T-helper 1 cell treated with Interleukin-12 subunit alpha and Interleukin-12 subunit beta and Interleukin-4 antibody, amounts not matched to agents 30 ng/mL and 1 ng/mL, for 36 hours (primary cell): Measurements from ENCODE around the gene TSHZ3. TPM values are rescaled to one million over a fixed set of nuclear protein-coding genes. Genes with fewer than 3 reads are reported as not detected.

Experiments
- intact Hi-C: fragments of 100-400 bp; cut with micrococcal nuclease; formaldehyde crosslinking; loops from one replicate; pipeline ENCODE4 v1.15.1; 2024
- total RNA-seq: library from RNA; stranded (reverse); gene quantifications from 2 replicates; pipeline ENCODE4 v1.2.3, GENCODE V29; 2022

The TSHZ3 gene
- total RNA-seq, 1 donor from 2014 or later = 2.2 TPM

- intact Hi-C loops = no loop called here
These were observed 56.5 kb downstream of the TSHZ3 start for GRCh38 chr19:31292639-31293185.

- intact Hi-C loops = no loop called here
These were observed 58.2 kb downstream of the TSHZ3 start for GRCh38 chr19:31290931-31291590.

DNA sequence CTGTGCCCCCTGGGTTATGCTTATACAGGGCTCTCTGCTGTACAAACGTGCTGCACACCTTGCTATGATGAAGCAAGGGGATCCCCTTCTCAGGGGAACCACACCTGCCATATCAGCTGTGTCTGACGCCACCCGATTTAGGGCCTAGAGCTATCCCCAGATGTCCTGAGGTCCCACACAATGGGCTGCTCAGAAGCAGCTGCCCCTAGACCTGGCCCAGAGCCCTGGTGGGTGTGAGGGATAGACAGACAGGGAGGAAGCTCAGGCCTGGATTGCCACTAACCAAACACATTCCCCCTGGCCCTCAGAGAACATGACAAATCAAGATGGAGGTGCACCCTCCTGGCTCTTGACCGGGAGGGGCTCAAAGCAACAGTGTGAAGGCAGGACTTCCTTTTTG is 59.3 kb downstream of the TSHZ3 start:
- intact Hi-C loops = no loop called here

DNA sequence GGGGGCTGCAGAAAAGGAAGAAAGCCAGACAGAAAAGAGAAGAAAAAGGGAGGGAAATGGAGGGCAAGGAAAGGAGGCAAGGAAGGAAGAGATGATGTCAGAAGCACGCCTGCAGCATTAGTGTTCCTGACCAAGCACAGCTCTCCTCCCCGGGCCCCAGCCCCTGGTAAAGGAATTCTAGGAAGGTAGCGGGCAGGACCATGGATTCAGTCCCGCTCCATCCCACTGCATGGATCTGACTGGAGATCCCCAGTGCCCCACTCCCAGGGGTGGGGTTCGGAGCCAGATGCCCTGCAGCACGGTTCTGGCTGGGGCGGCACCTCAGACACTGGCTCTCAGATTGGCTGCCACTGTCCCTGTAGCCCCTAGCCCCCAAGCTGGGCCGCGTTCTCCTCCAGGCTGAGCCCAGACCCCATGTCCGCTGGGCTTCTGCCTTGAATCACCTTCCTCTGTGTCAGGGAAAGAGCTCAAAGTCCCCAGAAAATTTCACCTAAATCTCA is 59.8 kb downstream of the TSHZ3 start:
- intact Hi-C loops = no loop called here

GRCh38 chr19:31286491-31286890 is 62.7 kb downstream of the TSHZ3 start:
- intact Hi-C loops = no loop called here

GRCh38 chr19:31285744-31286143 is 63.5 kb downstream of the TSHZ3 start:
- intact Hi-C loops = no loop called here

DNA sequence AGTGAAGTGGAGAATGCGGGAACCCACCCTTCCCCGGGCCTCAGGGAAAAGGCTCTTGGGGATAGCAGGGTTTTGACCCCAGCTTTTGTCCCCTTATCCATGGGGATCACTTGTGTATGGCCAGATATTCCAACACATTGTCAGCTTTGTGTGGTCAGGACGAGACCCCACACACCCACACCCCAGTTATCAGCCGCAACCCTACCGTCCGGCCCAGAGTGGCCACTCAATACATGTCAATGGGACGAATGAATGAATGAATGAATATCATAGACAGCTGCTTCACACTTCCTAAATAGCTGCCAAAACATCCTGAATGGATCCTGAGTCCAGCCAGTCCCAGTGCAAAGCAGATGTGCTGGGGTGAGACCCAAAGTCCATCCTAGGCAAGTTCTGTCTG is 64.6 kb downstream of the TSHZ3 start:
- intact Hi-C loops = no loop called here

DNA sequence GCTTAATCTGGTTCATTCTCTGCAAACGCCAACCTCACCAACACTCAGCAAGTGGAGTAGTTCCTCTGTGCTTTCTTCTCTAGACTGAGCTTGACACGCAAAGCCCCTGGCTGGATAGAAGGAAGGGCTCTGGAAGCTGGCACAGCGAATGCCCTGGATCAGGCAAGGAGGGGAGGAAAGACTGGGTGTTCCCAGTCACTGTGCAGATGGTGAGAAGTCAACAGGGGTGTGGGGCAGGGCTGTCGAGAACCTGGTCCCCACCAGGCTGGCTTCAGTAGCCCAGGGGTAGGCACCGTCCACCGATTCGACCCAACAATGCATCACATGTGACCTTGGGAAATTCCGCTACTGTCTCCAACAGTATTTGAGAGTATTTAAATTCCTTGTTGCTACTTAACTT is 65.5 kb downstream of the TSHZ3 start:
- intact Hi-C loops = no loop called here

GRCh38 chr19:31282346-31282745 is 66.9 kb downstream of the TSHZ3 start:
- intact Hi-C loops = no loop called here

GRCh38 chr19:31280287-31281006 is 68.8 kb downstream of the TSHZ3 start:
- intact Hi-C loops = no loop called here

GRCh38 chr19:31279436-31279765 is 69.8 kb downstream of the TSHZ3 start:
- intact Hi-C loops = no loop called here

DNA sequence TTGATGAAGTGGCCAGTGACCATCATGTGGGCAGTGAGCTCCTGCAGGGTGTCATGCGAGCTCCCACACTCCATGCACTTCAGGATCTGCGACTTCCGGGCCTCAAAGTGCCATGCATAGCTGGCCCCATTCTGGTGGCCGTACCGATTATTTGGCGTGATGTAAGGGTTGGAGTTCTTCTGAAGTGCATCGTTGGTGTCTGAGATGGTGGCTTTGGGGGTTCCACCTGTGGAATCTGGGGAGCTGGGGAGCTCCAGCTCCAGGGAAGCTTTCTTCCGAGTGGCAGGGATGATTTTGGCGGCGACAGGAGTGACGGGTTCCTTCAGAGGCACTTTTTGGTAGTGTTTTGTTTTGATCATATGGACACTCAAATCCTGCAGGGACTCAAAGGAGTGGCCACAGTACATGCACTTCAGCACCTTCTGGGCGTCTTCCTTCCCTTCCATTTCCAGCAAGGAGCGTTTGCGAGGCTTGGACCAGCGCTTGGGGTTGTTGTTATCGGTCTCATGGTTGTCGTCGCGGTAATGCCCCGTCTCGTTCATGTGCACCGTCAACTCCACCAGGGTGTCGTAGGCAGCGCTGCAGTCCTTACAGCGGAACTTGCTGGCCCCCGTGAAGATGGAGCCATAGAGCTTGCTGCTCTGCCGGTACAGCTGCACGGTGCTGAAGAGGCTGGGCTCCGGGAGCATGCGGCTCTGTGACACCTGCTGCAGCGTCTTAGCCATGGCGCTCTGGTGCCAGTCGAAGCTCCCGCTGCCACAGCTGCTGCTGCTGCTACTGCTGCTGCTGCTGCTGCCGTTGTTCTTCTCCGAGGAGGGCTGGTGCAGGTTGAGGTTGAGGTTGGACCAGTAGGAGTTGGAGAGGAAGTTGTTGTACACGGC is 70.4 kb downstream of the TSHZ3 start:
- intact Hi-C loops = no loop called here

DNA sequence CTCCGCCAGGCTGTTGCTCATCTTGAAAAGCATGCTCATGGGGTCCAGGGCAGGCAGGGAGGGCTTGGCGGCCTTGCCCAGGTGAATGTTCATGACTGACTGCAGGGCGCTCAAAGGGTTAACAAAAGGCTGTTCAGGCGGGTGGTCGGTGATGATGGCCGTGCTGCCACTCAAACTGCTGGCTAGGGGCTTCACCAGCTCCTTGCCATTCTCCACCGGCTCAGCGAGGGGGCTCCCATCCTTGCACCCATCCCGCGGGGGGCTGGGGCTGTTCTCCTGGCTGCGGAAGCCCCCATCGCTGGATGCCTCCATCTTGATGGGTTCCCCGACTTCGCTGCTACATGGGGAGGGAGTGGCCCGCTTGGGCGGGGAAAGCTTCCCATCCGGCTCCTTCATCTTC is 71.7 kb downstream of the TSHZ3 start:
- intact Hi-C loops = no loop called here

- intact Hi-C loops = no loop called here
These were observed 72.4 kb downstream of the TSHZ3 start for GRCh38 chr19:31276831-31277230.

DNA sequence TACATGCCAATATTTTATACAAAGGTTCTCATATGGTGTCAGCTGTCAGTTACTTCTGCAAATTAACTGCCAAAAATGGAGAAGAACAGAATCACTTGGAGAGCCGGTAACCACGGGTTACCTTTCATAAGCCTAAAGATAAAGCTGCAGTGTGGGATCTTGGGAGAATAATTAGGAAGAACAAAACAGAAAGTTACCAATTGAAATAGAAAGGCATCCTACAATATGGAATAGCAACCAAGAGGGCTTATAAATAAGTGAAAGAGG is 74.2 kb downstream of the TSHZ3 start:
- intact Hi-C loops = no loop called here

GRCh38 chr19:31274251-31275067 is 74.8 kb downstream of the TSHZ3 start:
- intact Hi-C loops = no loop called here

DNA sequence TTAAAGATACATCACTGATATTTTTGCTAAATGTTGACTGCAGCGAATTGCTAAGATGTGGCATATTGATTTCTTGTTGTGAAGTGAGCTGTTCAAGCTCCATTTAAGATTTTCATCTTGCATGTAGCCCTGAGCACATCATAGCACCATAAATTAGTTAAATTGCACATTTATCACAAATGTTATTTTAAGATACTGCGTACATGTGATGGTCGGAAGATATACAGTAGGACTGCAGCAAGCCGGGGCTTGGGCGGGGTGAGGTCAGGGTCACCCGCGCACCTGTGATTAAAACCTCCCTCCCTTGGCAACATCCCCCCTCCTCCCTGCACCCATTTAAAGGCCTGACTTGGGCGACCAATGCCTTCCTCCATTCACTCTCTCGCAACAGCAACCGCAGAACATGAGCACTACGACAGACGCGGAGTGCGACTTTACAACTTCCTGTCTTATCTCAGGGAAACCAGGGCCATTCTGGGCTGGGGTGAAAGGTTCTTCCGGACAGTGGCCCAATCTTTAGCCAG is 76.6 kb downstream of the TSHZ3 start:
- intact Hi-C loops = no loop called here

DNA sequence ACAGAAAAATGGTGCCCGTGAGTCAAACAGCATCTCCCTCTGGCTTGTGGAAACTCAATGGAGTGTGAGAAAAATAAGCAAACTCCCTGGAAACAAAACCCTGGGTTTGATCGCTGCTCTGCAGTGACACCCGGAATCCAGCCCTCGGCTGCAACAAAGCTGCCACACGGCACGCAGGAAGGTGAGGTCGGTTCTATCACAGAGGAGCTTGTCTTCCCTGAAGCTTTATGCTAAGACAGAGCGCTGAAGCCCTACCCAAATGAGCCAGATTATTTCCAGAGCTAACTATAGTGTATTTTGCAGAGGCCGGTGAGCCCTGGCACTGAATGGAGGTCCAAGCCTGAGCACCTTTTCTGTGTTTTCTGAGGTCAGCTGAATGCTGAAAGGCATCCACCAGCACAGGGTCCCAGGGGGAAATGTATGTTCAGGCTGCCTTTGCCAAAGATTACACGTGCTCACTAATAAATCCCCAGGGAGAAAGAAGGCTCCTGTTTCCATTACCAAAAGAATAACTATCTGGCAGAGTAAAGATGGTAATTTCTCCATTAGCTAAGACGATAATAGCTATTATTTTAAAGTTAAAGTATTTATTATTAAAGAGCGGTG is 77.8 kb downstream of the TSHZ3 start:
- intact Hi-C loops = no loop called here

- intact Hi-C loops = no loop called here
These were observed 78.3 kb downstream of the TSHZ3 start for GRCh38 chr19:31270897-31271296.

GRCh38 chr19:31269425-31270127 is 79.7 kb downstream of the TSHZ3 start:
- intact Hi-C loops = no loop called here
